ENCODE measurements around the gene ZKSCAN8.

Gene ZKSCAN8

GRCh38 chr6:28161410-28162079, 19.9 kb downstream of the ZKSCAN8 start:
- Histone ChIP-seq H3K4me1 (ENCODE audit: insufficient read depth, poor library complexity, severe bottlenecking) (no peaks in the 10 kb centered on the region), H3K9me3 (ENCODE audit: severe bottlenecking) (no peaks in the 10 kb centered on the region), H3K4me3 (ENCODE audit: severe bottlenecking) (peak overlapping the region; percentile 40), H3K36me3 (ENCODE audit: low read depth) (peaks cover 7% of the 10 kb centered on the region; the same call in 1 of the 2 replicates), H3K27ac (ENCODE audit: poor library complexity, severe bottlenecking) (no peak overlapping the region), H3K27me3 (ENCODE audit: insufficient read depth, poor library complexity, severe bottlenecking) (no peaks in the 10 kb centered on the region)
- TF ChIP-seq CTCF (IDR thresholded peaks at IDR 0.05; ENCODE audit: poor library complexity, severe bottlenecking): no peak
- DNase-seq (ENCODE audit: low spot score) (peak; percentile 77), ATAC-seq (ENCODE audit: low read depth) (peak; percentile 95)

GRCh38 chr6:28165563-28165962, 23.9 kb downstream of the ZKSCAN8 start:
- Histone ChIP-seq H3K9me3 (ENCODE audit: severe bottlenecking) (no peaks in the 10 kb centered on the region), H3K27ac (ENCODE audit: poor library complexity, severe bottlenecking) (no peak overlapping the region), H3K36me3 (ENCODE audit: low read depth) (no peaks in the 10 kb centered on the region), H3K27me3 (ENCODE audit: insufficient read depth, poor library complexity, severe bottlenecking) (no peaks in the 10 kb centered on the region), H3K4me3 (ENCODE audit: severe bottlenecking) (no peak overlapping the region), H3K4me1 (ENCODE audit: insufficient read depth, poor library complexity, severe bottlenecking) (no peaks in the 10 kb centered on the region)
- ATAC-seq (ENCODE audit: low read depth) (no peak), DNase-seq (ENCODE audit: low spot score) (no peak)
- TF ChIP-seq CTCF (IDR thresholded peaks at IDR 0.05; ENCODE audit: poor library complexity, severe bottlenecking): no peak

GRCh38 chr6:28167068-28167467, 25.4 kb downstream of the ZKSCAN8 start:
- no peak for TF ChIP-seq CTCF (IDR thresholded peaks at IDR 0.05; ENCODE audit: poor library complexity, severe bottlenecking)
- Histone ChIP-seq H3K27ac (ENCODE audit: poor library complexity, severe bottlenecking) (no peak overlapping the region), H3K9me3 (ENCODE audit: severe bottlenecking) (no peaks in the 10 kb centered on the region), H3K4me3 (ENCODE audit: severe bottlenecking) (no peak overlapping the region), H3K4me1 (ENCODE audit: insufficient read depth, poor library complexity, severe bottlenecking) (no peaks in the 10 kb centered on the region), H3K36me3 (ENCODE audit: low read depth) (no peaks in the 10 kb centered on the region), H3K27me3 (ENCODE audit: insufficient read depth, poor library complexity, severe bottlenecking) (no peaks in the 10 kb centered on the region)
- ATAC-seq (ENCODE audit: low read depth): peak; percentile 79
- no peak for DNase-seq (ENCODE audit: low spot score)

- H3K27me3 ChIP-seq (ENCODE audit: insufficient read depth, poor library complexity, severe bottlenecking): no peaks in the 10 kb centered on the region
- TF ChIP-seq CTCF (IDR thresholded peaks at IDR 0.05; ENCODE audit: poor library complexity, severe bottlenecking): no peak
- H3K9me3 ChIP-seq (ENCODE audit: severe bottlenecking): no peaks in the 10 kb centered on the region
- H3K36me3 ChIP-seq (ENCODE audit: low read depth): no peaks in the 10 kb centered on the region
- no peak overlapping the region for H3K27ac ChIP-seq (ENCODE audit: poor library complexity, severe bottlenecking)
- DNase-seq (ENCODE audit: low spot score) (no peak), ATAC-seq (ENCODE audit: low read depth) (no peak)
- H3K4me3 ChIP-seq (ENCODE audit: severe bottlenecking): no peak overlapping the region
- H3K4me1 ChIP-seq (ENCODE audit: insufficient read depth, poor library complexity, severe bottlenecking): no peaks in the 10 kb centered on the region
These were observed 26.2 kb downstream of the ZKSCAN8 start for GRCh38 chr6:28167926-28168325.

GRCh38 chr6:28171271-28171670, 29.6 kb downstream of the ZKSCAN8 start:
- TF ChIP-seq CTCF (IDR thresholded peaks at IDR 0.05; ENCODE audit: poor library complexity, severe bottlenecking): no peak
- Histone ChIP-seq H3K27ac (ENCODE audit: poor library complexity, severe bottlenecking) (no peak overlapping the region), H3K4me3 (ENCODE audit: severe bottlenecking) (no peak overlapping the region), H3K4me1 (ENCODE audit: insufficient read depth, poor library complexity, severe bottlenecking) (no peaks in the 10 kb centered on the region), H3K27me3 (ENCODE audit: insufficient read depth, poor library complexity, severe bottlenecking) (no peaks in the 10 kb centered on the region), H3K9me3 (ENCODE audit: severe bottlenecking) (no peaks in the 10 kb centered on the region), H3K36me3 (ENCODE audit: low read depth) (no peaks in the 10 kb centered on the region)
- ATAC-seq (ENCODE audit: low read depth) (no peak), DNase-seq (ENCODE audit: low spot score) (no peak)
